AG04449 (cell line): ENCODE data around the gene SLC4A1.

Source experiments
- CTCF ChIA-PET: fragments of 350-600 bp; formaldehyde crosslinking; extraction: SDS; loops from one replicate; lab custom pipeline; 2021; ENCODE audit warnings: antibody characterized with exemption; lab: Yijun Ruan, JAX
- POLR2A ChIA-PET: fragments of 400-600, 350-600 bp; formaldehyde crosslinking; extraction: SDS; loops from one replicate; lab custom pipeline; 2020; ENCODE audit warnings: antibody characterized with exemption, inconsistent platforms; lab: Yijun Ruan, JAX
- DNase-seq: peaks from one replicate; pipeline ENCODE4 v3.0.0-alpha.2; 2010; ENCODE audit warnings: low read depth, low spot score
- H3K4me3 ChIP-seq: 2 replicates; pipeline ENCODE4 v1.5.1; 2011; ENCODE audit warnings: low read depth, mild to moderate bottlenecking, control low read depth, low read length
- TF ChIP-seq, protein P1 (sequence below): IDR thresholded peaks from one replicate; pipeline ENCODE4 v1.5.1; 2011; ENCODE audit warnings: mild to moderate bottlenecking, moderate library complexity, low read length, control low read depth, inconsistent platforms; ENCODE audit not compliant: insufficient read depth; ENCODE audit errors: missing control alignments

SLC4A1 gene

DNA sequence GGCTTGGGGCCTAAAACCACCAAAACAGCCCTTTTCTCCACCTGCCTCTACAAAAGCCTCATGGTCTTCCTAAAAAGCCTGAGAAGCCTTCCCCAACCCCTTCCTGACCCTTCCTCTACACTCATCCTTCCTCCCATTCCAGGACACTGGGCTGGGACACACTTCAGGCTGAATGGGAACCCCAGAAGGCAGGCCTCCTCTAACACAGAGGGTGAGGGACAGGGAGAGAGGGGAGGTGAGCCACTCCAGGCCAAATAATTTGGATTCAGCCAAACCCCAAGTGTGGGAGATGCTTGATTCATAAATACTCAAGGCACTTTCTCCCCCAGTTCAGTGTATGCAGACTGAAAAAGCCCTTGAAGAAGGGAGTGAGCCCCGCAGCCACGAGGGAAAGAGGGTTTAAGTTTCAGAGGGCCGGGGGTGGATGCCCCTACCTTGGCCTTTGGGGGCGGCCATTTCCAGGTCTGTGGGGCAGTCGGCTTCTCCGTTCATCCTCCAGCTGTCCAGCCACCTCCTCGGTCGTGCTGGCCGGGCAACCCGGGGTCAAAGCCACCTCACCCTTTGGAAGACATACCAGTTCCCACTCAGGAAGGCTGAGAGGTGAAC lies 50.1 kb downstream of the SLC4A1 start:
- ChIA-PET CTCF (interaction anchor here (0.9 to 4.7 kb wide), 12 partner anchors 8 to 306 kb away, joined by 3 to 58 read pairs (median 6); partner anchors contain the start of gene GRN), POLR2A (interaction anchor here (0.6 to 1.5 kb wide), 3 partner anchors 14 to 26 kb away, joined by 3 read pairs; no protein-coding TSS in a partner anchor)
- peak overlapping the region; percentile 65 for H3K4me3 ChIP-seq
- TF ChIP-seq, protein P1, sequence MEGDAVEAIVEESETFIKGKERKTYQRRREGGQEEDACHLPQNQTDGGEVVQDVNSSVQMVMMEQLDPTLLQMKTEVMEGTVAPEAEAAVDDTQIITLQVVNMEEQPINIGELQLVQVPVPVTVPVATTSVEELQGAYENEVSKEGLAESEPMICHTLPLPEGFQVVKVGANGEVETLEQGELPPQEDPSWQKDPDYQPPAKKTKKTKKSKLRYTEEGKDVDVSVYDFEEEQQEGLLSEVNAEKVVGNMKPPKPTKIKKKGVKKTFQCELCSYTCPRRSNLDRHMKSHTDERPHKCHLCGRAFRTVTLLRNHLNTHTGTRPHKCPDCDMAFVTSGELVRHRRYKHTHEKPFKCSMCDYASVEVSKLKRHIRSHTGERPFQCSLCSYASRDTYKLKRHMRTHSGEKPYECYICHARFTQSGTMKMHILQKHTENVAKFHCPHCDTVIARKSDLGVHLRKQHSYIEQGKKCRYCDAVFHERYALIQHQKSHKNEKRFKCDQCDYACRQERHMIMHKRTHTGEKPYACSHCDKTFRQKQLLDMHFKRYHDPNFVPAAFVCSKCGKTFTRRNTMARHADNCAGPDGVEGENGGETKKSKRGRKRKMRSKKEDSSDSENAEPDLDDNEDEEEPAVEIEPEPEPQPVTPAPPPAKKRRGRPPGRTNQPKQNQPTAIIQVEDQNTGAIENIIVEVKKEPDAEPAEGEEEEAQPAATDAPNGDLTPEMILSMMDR = no peak
- no peak for DNase-seq

DNA sequence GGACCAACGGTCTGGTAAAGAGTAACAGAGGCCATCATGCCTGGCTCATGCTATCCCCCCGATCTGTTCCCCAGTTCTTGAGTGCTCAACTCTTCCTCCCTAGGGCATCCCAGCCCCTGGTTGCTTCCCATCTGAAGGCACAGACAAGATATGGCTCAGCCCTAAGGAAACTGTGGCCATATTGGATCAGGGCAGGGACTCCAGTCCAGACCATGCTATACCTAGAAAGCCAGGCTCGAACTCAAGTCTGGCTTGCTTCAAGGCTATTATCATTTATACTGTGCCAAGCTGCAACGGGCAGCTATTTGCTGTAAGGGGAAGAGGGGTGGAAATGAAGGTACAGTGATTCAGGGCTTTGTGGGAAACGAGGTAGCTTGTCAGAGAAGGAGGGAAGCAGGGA lies 51.2 kb downstream of the SLC4A1 start:
- H3K4me3 ChIP-seq = no peak overlapping the region
- CTCF ChIA-PET = interaction anchor here (0.8 to 3.1 kb wide), 13 partner anchors 8 to 418 kb away, joined by 3 to 22 read pairs (median 5); partner anchors contain the start of gene GRN
- POLR2A ChIA-PET = no interaction called here
- DNase-seq = no peak
- TF ChIP-seq, protein P1 = no peak

DNA sequence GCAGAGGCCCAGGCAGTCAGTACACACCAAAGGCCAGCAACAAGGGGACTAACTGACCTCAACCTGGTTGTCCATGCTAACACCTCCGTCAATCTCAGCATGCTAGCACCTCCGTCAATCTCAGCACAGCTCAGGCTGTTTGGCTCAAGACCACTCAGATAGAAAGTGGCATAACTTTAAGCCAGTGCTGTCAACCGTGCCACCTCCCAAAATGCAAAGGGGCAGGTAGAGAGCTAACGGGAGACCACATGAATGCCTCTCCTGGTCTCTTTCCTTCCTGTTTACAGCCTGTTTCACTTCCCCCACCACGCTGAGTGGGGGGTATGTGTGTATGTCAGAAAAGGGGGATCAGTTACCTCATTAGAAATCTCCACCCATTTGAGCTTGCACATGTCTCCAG lies 51.8 kb downstream of the SLC4A1 start:
- TF ChIP-seq, protein P1 = no peak
- no peak for DNase-seq
- CTCF ChIA-PET = interaction anchor here (1.1 to 3.1 kb wide), 10 partner anchors 8 to 307 kb away, joined by 3 to 22 read pairs (median 6); partner anchors contain the start of gene GRN
- no peak overlapping the region for H3K4me3 ChIP-seq
- POLR2A ChIA-PET = no interaction called here

DNA sequence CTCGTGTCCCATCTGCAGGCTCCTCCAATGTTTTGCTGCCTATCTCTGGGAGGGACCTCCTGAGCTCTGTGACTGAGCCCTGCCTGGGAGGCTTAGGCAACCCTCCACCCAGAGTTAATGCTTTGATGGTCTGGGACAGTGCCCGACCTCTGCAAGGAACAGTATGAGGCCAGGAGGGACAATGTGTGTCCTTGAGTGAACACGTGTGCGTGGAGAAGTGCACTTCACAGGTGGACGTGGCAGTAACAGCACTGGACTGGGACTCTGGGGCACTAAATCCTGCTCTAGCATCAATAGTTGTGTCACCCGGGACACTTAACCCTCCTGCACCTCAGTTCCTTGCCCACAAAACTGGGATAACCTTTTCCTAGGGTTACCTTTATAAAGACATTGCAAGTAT lies 53.0 kb downstream of the SLC4A1 start:
- CTCF ChIA-PET = interaction anchor here (0.7 to 7.2 kb wide), 3 partner anchors 12 to 309 kb away, joined by 3 to 72 read pairs (median 3); no protein-coding TSS in a partner anchor
- DNase-seq = no peak
- POLR2A ChIA-PET = no interaction called here
- H3K4me3 ChIP-seq = no peak overlapping the region
- TF ChIP-seq, protein P1 = no peak

DNA sequence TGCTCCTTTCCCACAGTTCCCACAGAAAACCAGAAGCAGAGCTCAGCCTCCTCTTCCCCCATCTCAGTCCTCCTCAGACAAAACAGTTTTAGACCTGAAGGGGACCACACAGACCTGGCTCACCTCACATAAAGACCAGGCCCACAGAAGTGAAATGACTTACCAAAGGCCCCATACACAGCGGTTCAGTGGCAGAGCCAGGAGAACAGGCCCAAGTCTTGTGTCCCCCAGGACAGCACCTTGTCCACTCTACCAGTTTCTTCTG lies 53.8 kb downstream of the SLC4A1 start:
- no peak overlapping the region for H3K4me3 ChIP-seq
- ChIA-PET CTCF (interaction anchor here (1.1 to 7.2 kb wide), 3 partner anchors 12 to 111 kb away, joined by 3 to 72 read pairs (median 3); partner anchors contain the start of gene SLC25A39), POLR2A (no interaction called here)

More for the DNA sequence above, 53.8 kb downstream of the SLC4A1 start:
- TF ChIP-seq, protein P1 = no peak
- no peak for DNase-seq
